Measurements from ENCODE around the gene MSI2. TPM values are rescaled to one million over a fixed set of nuclear protein-coding genes. Genes with fewer than 3 reads are reported as not detected.

The MSI2 gene
- total RNA-seq, 1 donor = 23.2 TPM

- Histone ChIP-seq H4K20me1 (ENCODE audit: insufficient read depth, low read length) (no peaks in the 10 kb centered on the region), H3K79me2 (ENCODE audit: insufficient read depth, low read length) (no peaks in the 10 kb centered on the region), H3K9me3 (ENCODE audit: low read depth, low read length) (no peaks in the 10 kb centered on the region), H3K27ac (ENCODE audit: low read depth, low read length) (no peak overlapping the region), H3K36me3 (ENCODE audit: insufficient read depth, low read length) (no peaks in the 10 kb centered on the region), H3K4me3 (ENCODE audit: insufficient read depth, low read length) (no peak overlapping the region), H3K27me3 (ENCODE audit: insufficient read depth, low read length) (peaks cover 22% of the 10 kb centered on the region), H2AFZ (ENCODE audit: low read length) (no peak overlapping the region), H3K4me1 (ENCODE audit: insufficient read depth, low read length) (no peaks in the 10 kb centered on the region), H3K4me2 (ENCODE audit: insufficient read depth, low read length) (no peak overlapping the region)
- no peak for DNase-seq (ENCODE audit: insufficient read length, low spot score, missing footprints)
- TF ChIP-seq, protein P1, sequence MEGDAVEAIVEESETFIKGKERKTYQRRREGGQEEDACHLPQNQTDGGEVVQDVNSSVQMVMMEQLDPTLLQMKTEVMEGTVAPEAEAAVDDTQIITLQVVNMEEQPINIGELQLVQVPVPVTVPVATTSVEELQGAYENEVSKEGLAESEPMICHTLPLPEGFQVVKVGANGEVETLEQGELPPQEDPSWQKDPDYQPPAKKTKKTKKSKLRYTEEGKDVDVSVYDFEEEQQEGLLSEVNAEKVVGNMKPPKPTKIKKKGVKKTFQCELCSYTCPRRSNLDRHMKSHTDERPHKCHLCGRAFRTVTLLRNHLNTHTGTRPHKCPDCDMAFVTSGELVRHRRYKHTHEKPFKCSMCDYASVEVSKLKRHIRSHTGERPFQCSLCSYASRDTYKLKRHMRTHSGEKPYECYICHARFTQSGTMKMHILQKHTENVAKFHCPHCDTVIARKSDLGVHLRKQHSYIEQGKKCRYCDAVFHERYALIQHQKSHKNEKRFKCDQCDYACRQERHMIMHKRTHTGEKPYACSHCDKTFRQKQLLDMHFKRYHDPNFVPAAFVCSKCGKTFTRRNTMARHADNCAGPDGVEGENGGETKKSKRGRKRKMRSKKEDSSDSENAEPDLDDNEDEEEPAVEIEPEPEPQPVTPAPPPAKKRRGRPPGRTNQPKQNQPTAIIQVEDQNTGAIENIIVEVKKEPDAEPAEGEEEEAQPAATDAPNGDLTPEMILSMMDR (IDR thresholded peaks at IDR 0.05; ENCODE audit: extremely low read depth, low read depth, low read length) = no peak
Observed at GRCh38 chr17:57703273-57703672, 446.9 kb downstream of the MSI2 start.

DNA sequence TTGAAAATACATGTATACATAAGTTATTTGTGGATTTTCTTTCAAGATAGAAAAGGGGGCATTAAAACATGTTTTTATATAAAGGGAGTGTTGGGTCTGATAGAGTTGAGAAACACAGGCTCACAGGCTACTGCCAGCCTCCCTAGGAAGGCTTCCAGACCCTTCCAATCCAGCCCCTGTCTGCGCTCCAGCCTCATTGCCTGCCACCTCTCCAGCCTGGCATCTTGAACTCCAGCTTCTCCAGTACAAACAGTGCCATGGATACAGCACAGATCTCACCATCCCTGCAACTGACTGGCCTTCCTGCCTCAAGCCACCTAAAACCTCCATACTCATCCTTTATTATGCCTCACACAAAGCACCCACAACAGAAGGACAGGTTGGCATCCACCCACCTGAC, 448.1 kb downstream of the MSI2 start:
- TF ChIP-seq, protein P1 (IDR thresholded peaks at IDR 0.05; ENCODE audit: extremely low read depth, low read depth, low read length) = no peak

GRCh38 chr17:57705921-57706695, 449.8 kb downstream of the MSI2 start:
- H3K4me3 ChIP-seq (ENCODE audit: insufficient read depth, low read length) = no peak overlapping the region
- no peaks in the 10 kb centered on the region for H3K36me3 ChIP-seq (ENCODE audit: insufficient read depth, low read length)
- no peaks in the 10 kb centered on the region for H3K4me1 ChIP-seq (ENCODE audit: insufficient read depth, low read length)
- no peaks in the 10 kb centered on the region for H3K9me3 ChIP-seq (ENCODE audit: low read depth, low read length)
- no peaks in the 10 kb centered on the region for H4K20me1 ChIP-seq (ENCODE audit: insufficient read depth, low read length)
- no peak overlapping the region for H3K4me2 ChIP-seq (ENCODE audit: insufficient read depth, low read length)
- DNase-seq (ENCODE audit: insufficient read length, low spot score, missing footprints) = no peak
- TF ChIP-seq, protein P1 (IDR thresholded peaks at IDR 0.05; ENCODE audit: extremely low read depth, low read depth, low read length) = no peak
- no peak overlapping the region for H2AFZ ChIP-seq (ENCODE audit: low read length)
- H3K27ac ChIP-seq (ENCODE audit: low read depth, low read length) = no peak overlapping the region
- no peaks in the 10 kb centered on the region for H3K79me2 ChIP-seq (ENCODE audit: insufficient read depth, low read length)
- H3K27me3 ChIP-seq (ENCODE audit: insufficient read depth, low read length) = peaks cover 15% of the 10 kb centered on the region

More for the DNA sequence above, 448.1 kb downstream of the MSI2 start:
- Histone ChIP-seq H3K27me3 (ENCODE audit: insufficient read depth, low read length) (peaks cover 19% of the 10 kb centered on the region), H2AFZ (ENCODE audit: low read length) (no peak overlapping the region), H3K4me1 (ENCODE audit: insufficient read depth, low read length) (no peaks in the 10 kb centered on the region), H3K79me2 (ENCODE audit: insufficient read depth, low read length) (no peaks in the 10 kb centered on the region), H3K4me2 (ENCODE audit: insufficient read depth, low read length) (no peak overlapping the region), H3K27ac (ENCODE audit: low read depth, low read length) (no peak overlapping the region), H3K4me3 (ENCODE audit: insufficient read depth, low read length) (no peak overlapping the region), H3K9me3 (ENCODE audit: low read depth, low read length) (no peaks in the 10 kb centered on the region), H3K36me3 (ENCODE audit: insufficient read depth, low read length) (no peaks in the 10 kb centered on the region), H4K20me1 (ENCODE audit: insufficient read depth, low read length) (no peaks in the 10 kb centered on the region)
- DNase-seq (ENCODE audit: insufficient read length, low spot score, missing footprints) = no peak

DNA sequence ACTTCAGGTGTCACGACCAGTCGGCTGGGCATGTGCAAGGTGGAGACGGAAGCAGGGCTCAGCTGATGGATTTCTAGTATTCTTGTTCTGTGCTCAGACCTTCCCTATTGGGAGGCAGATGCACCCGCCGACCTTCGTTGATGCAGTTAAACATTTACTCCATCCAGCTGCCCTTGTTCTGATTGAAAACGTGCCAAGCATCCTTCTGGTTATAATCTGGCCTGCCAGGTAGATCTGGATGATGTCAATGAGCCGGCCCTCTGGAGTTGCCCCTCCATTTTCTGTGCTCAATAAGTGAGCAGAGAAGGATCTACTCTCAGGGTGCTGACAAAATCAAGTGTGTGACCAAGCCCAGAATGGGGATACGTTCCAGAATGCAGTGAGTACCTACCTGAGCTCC, 450.4 kb downstream of the MSI2 start:
- TF ChIP-seq, protein P1 (IDR thresholded peaks at IDR 0.05; ENCODE audit: extremely low read depth, low read depth, low read length) = no peak
- no peak for DNase-seq (ENCODE audit: insufficient read length, low spot score, missing footprints)

More for the DNA sequence above, 450.4 kb downstream of the MSI2 start:
- Histone ChIP-seq H3K9me3 (ENCODE audit: low read depth, low read length) (no peaks in the 10 kb centered on the region), H3K36me3 (ENCODE audit: insufficient read depth, low read length) (no peaks in the 10 kb centered on the region), H3K4me1 (ENCODE audit: insufficient read depth, low read length) (no peaks in the 10 kb centered on the region), H3K4me3 (ENCODE audit: insufficient read depth, low read length) (no peak overlapping the region), H3K27ac (ENCODE audit: low read depth, low read length) (no peak overlapping the region), H3K27me3 (ENCODE audit: insufficient read depth, low read length) (peaks cover 15% of the 10 kb centered on the region), H3K4me2 (ENCODE audit: insufficient read depth, low read length) (no peak overlapping the region), H3K79me2 (ENCODE audit: insufficient read depth, low read length) (no peaks in the 10 kb centered on the region), H2AFZ (ENCODE audit: low read length) (no peak overlapping the region), H4K20me1 (ENCODE audit: insufficient read depth, low read length) (no peaks in the 10 kb centered on the region)
